Skeletal muscle tissue (tissue), 4 donors: ENCODE results near the gene ATP2B3. TPM values are rescaled to one million over a fixed set of nuclear protein-coding genes. Genes with fewer than 3 reads are reported as not detected.
A peak's percentile ranks its signal among the peaks of the same experiment; 100 is the strongest.

Source experiments
- H3K27ac ChIP-seq: one replicate; pipeline ENCODE4 v1.7.0; 2013; ENCODE audit warnings: mild to moderate bottlenecking, low read depth, low read length, inconsistent platforms
- H3K27me3 ChIP-seq, 3 donors: one replicate each; pipeline ENCODE4 v1.7.0; 2013; ENCODE audit warnings: low read length in 3 of 3; ENCODE audit not compliant: control insufficient read depth in 3 of 3, insufficient read depth in 3 of 3
- H3K36me3 ChIP-seq, 3 donors: one replicate each; pipeline ENCODE4 v1.7.0; 2013; ENCODE audit warnings: low read length in 3 of 3; ENCODE audit not compliant: control insufficient read depth in 3 of 3, insufficient read depth in 3 of 3
- H3K4me1 ChIP-seq, 3 donors: one replicate each; pipeline ENCODE4 v1.7.0; 2013; ENCODE audit warnings: low read length in 3 of 3, mild to moderate bottlenecking in 3 of 3; ENCODE audit not compliant: control insufficient read depth in 3 of 3, insufficient read depth in 3 of 3
- H3K4me3 ChIP-seq, 3 donors: one replicate each; pipeline ENCODE4 v1.7.0; 2013; ENCODE audit warnings: low read length in 3 of 3
- H3K9ac ChIP-seq, 3 donors: one replicate each; pipeline ENCODE4 v1.7.0; 2013; ENCODE audit warnings: low read length in 3 of 3, mild to moderate bottlenecking in 3 of 3, moderate library complexity in 2 of 3, low read depth in 1 of 3
- H3K9me3 ChIP-seq, 3 donors: one replicate each; pipeline ENCODE4 v1.7.0; 2013; ENCODE audit warnings: low read length in 3 of 3; ENCODE audit not compliant: control insufficient read depth in 3 of 3
- total RNA-seq: library from RNA; depleted of rRNA; stranded (reverse); fragments of >200 nt; gene quantifications from one replicate; pipeline ENCODE4 v1.2.3, GENCODE V29; 2014
- donor health status: Osteomylitis.

The ATP2B3 gene
- total RNA-seq, 1 donor from 2014 or later: 0.52 TPM

- Histone ChIP-seq H3K36me3 (no peaks in the 10 kb centered on the region), H3K9me3 (no peaks in the 10 kb centered on the region), H3K9ac (peak overlapping the region in 1 of 3 donors; percentile 45), H3K4me3 (peak overlapping the region; percentile 28 to 46 (median 45)), H3K27me3 (peaks cover 3 to 7% (median 3%) of the 10 kb centered on the region in 3 donors), H3K27ac (peak overlapping the region; percentile 64), H3K4me1 (peaks cover 0 to 17% (median 9%) of the 10 kb centered on the region in 3 donors)
Observed at GRCh38 chrX:153495362-153495751, 22.1 kb upstream of the ATP2B3 start.

DNA sequence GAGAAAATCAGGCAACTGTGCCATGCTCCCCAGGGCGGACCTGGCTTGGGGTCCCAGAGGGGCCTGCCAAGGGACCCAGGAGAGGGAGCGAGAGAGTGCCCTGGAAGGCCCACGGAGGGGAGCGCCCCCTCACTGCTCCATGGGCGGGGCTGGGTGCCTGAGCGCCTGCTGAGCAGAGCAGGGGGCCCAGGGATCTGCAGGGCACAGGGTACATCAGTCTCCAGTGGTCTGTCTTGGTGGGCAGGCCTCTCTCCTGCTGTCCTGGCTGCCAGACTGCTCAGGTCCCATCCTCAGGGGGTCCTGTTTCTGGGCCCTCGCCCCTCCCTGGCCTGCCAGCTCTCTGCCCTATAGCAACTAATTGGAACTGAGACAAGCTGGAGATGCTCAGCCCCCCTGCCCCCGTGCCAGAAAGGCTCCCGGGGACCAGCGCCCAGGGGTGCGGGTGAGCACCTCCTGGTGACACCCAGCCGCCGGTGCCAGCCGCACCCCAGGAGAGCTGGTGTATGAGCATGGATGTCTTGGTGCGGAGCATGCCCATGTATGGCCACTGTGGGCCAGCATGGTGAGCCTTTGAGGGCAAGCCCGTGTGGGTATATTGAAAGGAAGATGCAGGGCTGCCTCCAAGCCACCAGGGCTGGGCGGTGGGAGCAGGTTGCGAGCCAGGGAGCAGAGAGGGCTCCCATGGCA, 21.4 kb upstream of the ATP2B3 start:
- peaks cover 3 to 14% (median 3%) of the 10 kb centered on the region in 3 donors for H3K27me3 ChIP-seq
- H3K4me1 ChIP-seq: peaks cover 0 to 24% (median 9%) of the 10 kb centered on the region in 3 donors
- no peaks in the 10 kb centered on the region for H3K9me3 ChIP-seq
- H3K4me3 ChIP-seq: peak overlapping the region in 1 of 3 donors; percentile 28
- no peak overlapping the region for H3K27ac ChIP-seq
- H3K36me3 ChIP-seq: no peaks in the 10 kb centered on the region
- peak overlapping the region in 1 of 3 donors; percentile 45 for H3K9ac ChIP-seq

- Histone ChIP-seq H3K4me1 (peaks cover 0 to 25% (median 8%) of the 10 kb centered on the region in 3 donors), H3K36me3 (no peaks in the 10 kb centered on the region), H3K9ac (no peak overlapping the region), H3K27ac (no peak overlapping the region), H3K27me3 (peaks cover 3 to 16% (median 3%) of the 10 kb centered on the region in 3 donors), H3K9me3 (no peaks in the 10 kb centered on the region), H3K4me3 (no peak overlapping the region)
Observed at GRCh38 chrX:153496590-153496959, 20.9 kb upstream of the ATP2B3 start.

DNA sequence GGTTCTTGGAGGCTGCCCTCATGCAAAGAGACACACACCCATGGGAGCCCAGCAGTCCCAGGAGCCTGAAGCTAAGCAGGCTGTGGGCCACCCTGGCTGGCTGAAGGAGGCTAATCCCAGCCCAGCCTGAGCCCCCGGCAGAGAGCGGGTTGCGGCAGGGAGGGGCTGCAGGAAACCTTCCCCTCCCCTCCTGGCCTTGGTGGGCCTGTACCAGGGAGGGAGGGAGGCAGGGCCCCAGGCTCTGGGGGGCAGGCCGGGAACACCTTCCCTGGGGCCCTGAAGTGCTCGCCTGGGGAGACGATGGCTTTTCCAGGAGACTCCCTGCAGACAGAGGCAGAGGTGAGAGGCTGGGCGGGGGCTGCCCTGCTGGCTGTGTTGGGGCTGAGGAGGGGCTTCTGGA, 19.0 kb upstream of the ATP2B3 start:
- Histone ChIP-seq H3K4me1 (peaks cover 0 to 23% (median 7%) of the 10 kb centered on the region in 3 donors), H3K9me3 (no peaks in the 10 kb centered on the region), H3K27ac (no peak overlapping the region), H3K36me3 (no peaks in the 10 kb centered on the region), H3K4me3 (no peak overlapping the region), H3K27me3 (peaks cover 3 to 19% (median 3%) of the 10 kb centered on the region in 3 donors), H3K9ac (no peak overlapping the region)

- H3K9ac ChIP-seq: no peak overlapping the region
Observed at GRCh38 chrX:153499341-153499740, 18.1 kb upstream of the ATP2B3 start.

GRCh38 chrX:153499876-153500275, 17.6 kb upstream of the ATP2B3 start:
- H3K27me3 ChIP-seq: peaks cover 3 to 26% (median 3%) of the 10 kb centered on the region in 3 donors
- no peaks in the 10 kb centered on the region for H3K9me3 ChIP-seq
- no peaks in the 10 kb centered on the region for H3K36me3 ChIP-seq
- H3K9ac ChIP-seq: no peak overlapping the region
- no peak overlapping the region for H3K4me3 ChIP-seq
- H3K27ac ChIP-seq: no peak overlapping the region
- peaks cover 0 to 23% (median 7%) of the 10 kb centered on the region in 3 donors for H3K4me1 ChIP-seq

More at GRCh38 chrX:153499341-153499740, 18.1 kb upstream of the ATP2B3 start:
- Histone ChIP-seq H3K36me3 (no peaks in the 10 kb centered on the region), H3K4me1 (peaks cover 0 to 23% (median 7%) of the 10 kb centered on the region in 3 donors), H3K9me3 (no peaks in the 10 kb centered on the region), H3K27ac (no peak overlapping the region), H3K4me3 (no peak overlapping the region), H3K27me3 (peaks cover 3 to 21% (median 3%) of the 10 kb centered on the region in 3 donors)

DNA sequence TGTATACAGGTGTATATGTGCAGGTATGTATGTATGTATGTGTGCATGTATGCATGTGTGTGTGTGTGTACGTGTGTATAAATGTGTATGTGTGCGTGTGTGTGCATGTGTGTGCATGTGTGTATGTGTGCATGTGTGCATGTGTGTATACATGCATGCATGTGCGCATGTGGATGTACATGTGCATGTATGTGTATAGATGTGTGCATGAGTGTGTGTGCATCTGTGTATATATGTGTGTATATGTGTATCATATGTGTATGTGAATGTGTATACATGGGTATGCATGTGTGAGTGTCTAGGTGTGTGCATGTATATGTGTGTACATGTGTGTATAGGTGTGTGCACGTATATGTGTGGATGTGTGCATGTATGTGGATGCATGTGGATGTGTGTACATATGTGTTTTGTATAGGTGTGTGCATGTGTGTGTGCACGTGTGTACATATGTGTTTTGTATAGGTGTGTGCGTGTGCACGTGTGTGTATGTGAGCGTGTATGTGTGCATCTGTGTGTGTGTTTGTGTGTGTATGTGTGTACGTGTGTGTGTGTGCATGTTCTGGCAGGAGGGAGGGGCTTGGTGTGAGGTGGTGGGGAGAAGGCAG, 16.7 kb upstream of the ATP2B3 start:
- H3K4me3 ChIP-seq: no peak overlapping the region
- no peaks in the 10 kb centered on the region for H3K9me3 ChIP-seq
- peaks cover 3 to 26% (median 3%) of the 10 kb centered on the region in 3 donors for H3K27me3 ChIP-seq
- no peak overlapping the region for H3K9ac ChIP-seq
- no peak overlapping the region for H3K27ac ChIP-seq
- H3K36me3 ChIP-seq: no peaks in the 10 kb centered on the region
- peaks cover 0 to 16% (median 7%) of the 10 kb centered on the region in 3 donors for H3K4me1 ChIP-seq

DNA sequence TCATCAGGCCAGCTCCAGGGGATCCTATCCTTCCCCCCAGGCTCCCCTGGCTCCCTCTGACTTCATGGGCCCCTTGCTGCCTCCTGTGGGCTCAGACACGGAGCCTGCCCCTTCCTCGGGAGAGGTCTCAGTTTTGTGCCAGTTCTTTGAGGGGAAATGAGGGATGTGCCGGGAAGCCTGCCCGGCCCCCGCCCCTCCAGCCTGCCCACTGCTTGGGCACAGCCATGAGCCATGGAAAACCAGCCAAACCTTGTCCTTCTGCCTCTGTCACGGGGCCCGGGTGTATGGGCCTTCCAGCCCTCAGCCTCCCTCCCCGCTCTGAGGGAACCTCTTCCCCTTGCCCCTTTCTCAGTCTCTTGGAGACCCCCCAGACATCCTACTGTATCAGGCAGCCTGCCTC, 15.9 kb upstream of the ATP2B3 start:
- Histone ChIP-seq H3K36me3 (no peaks in the 10 kb centered on the region), H3K4me3 (no peak overlapping the region), H3K27me3 (peaks cover 0 to 26% (median 3%) of the 10 kb centered on the region in 3 donors), H3K27ac (no peak overlapping the region), H3K9ac (no peak overlapping the region), H3K9me3 (no peaks in the 10 kb centered on the region), H3K4me1 (peaks cover 0 to 16% (median 7%) of the 10 kb centered on the region in 3 donors)

- H3K9me3 ChIP-seq: no peaks in the 10 kb centered on the region
- peaks cover 0 to 17% (median 8%) of the 10 kb centered on the region in 3 donors for H3K4me1 ChIP-seq
- H3K27ac ChIP-seq: no peak overlapping the region
- no peaks in the 10 kb centered on the region for H3K36me3 ChIP-seq
- H3K4me3 ChIP-seq: no peak overlapping the region
- no peak overlapping the region for H3K9ac ChIP-seq
- peaks cover 0 to 26% (median 3%) of the 10 kb centered on the region in 3 donors for H3K27me3 ChIP-seq
Observed at GRCh38 chrX:153502131-153502530, 15.3 kb upstream of the ATP2B3 start.

GRCh38 chrX:153502796-153503195, 14.6 kb upstream of the ATP2B3 start:
- H3K9ac ChIP-seq: no peak overlapping the region

More at GRCh38 chrX:153502796-153503195, 14.6 kb upstream of the ATP2B3 start:
- Histone ChIP-seq H3K27ac (no peak overlapping the region), H3K9me3 (no peaks in the 10 kb centered on the region), H3K4me1 (peaks cover 0 to 23% (median 11%) of the 10 kb centered on the region in 3 donors), H3K36me3 (no peaks in the 10 kb centered on the region), H3K4me3 (no peak overlapping the region), H3K27me3 (peaks cover 0 to 26% (median 3%) of the 10 kb centered on the region in 3 donors)
